Mesenchymal stem cell (in vitro differentiated cells and primary cell): Measurements from ENCODE around the gene SDC1.

Experiments
- DNase-seq: peaks from one replicate; pipeline ENCODE4 v3.0.0-alpha.2; 2013
- H2AFZ ChIP-seq: one replicate; pipeline ENCODE4 v1.6.1; 2013; ENCODE audit warnings: low read depth, mild to moderate bottlenecking, control low read depth, inconsistent platforms, low read length, moderate library complexity
- H2AK5ac ChIP-seq: 2 replicates; pipeline ENCODE4 v1.6.1; 2013; ENCODE audit warnings: low read length, moderate library complexity, mild to moderate bottlenecking, inconsistent platforms; ENCODE audit not compliant: severe bottlenecking
- H2BK120ac ChIP-seq: one replicate; pipeline ENCODE4 v1.6.1; 2013; ENCODE audit warnings: low read depth, mild to moderate bottlenecking, inconsistent platforms, low read length, moderate library complexity
- H2BK12ac ChIP-seq, 2 experiments: one replicate each; pipeline ENCODE4 v1.6.1; 2013; ENCODE audit warnings: inconsistent platforms in 2 of 2, low read length in 2 of 2, mild to moderate bottlenecking in 2 of 2, moderate library complexity in 2 of 2, control low read depth in 1 of 2
- H2BK15ac ChIP-seq: one replicate; pipeline ENCODE4 v1.6.1; 2013; ENCODE audit warnings: mild to moderate bottlenecking, low read depth, inconsistent platforms; ENCODE audit not compliant: poor library complexity, severe bottlenecking
- H2BK5ac ChIP-seq: 2 replicates; pipeline ENCODE4 v1.6.1; 2013; ENCODE audit warnings: low read depth, mild to moderate bottlenecking, low read length, control low read depth, inconsistent platforms; ENCODE audit not compliant: poor library complexity, severe bottlenecking
- H3K14ac ChIP-seq, 2 experiments: one replicate each; pipeline ENCODE4 v1.6.1; 2013; ENCODE audit warnings: inconsistent platforms in 2 of 2, low read length in 2 of 2, control low read depth in 1 of 2, mild to moderate bottlenecking in 1 of 2, moderate library complexity in 1 of 2
- H3K18ac ChIP-seq, 2 experiments: one replicate each; pipeline ENCODE4 v1.6.1; 2013; ENCODE audit warnings: inconsistent platforms in 2 of 2, low read length in 2 of 2, control low read depth in 1 of 2, low read depth in 1 of 2, mild to moderate bottlenecking in 1 of 2
- H3K23ac ChIP-seq, 2 experiments: one replicate each; pipeline ENCODE4 v1.6.1; 2013; ENCODE audit warnings: inconsistent platforms in 2 of 2, low read length in 2 of 2, mild to moderate bottlenecking in 2 of 2, moderate library complexity in 2 of 2, control low read depth in 1 of 2
- H3K27ac ChIP-seq: 2 replicates; pipeline ENCODE4 v1.5.1; 2013; ENCODE audit warnings: mild to moderate bottlenecking, moderate library complexity, low read length, control low read depth, inconsistent platforms; ENCODE audit not compliant: poor library complexity, severe bottlenecking
- H3K27me3 ChIP-seq, 2 experiments: 2 replicates each; pipeline versions ENCODE4 v1.6.1 to v1.7.0; 2013; ENCODE audit warnings: low read length in 2 of 2, mild to moderate bottlenecking in 2 of 2, moderate library complexity in 2 of 2, control low read depth in 1 of 2, inconsistent platforms in 1 of 2; ENCODE audit not compliant: control insufficient read depth in 1 of 2, insufficient read depth in 1 of 2
- H3K36me3 ChIP-seq, 2 experiments: 2 replicates each; pipeline versions ENCODE4 v1.6.1 to v1.7.0; 2013; ENCODE audit warnings: low read length in 2 of 2, control low read depth in 1 of 2, inconsistent platforms in 1 of 2, low read depth in 1 of 2, mild to moderate bottlenecking in 1 of 2; ENCODE audit not compliant: insufficient read depth in 2 of 2, control insufficient read depth in 1 of 2
- H3K4ac ChIP-seq, 2 experiments: one replicate each; pipeline ENCODE4 v1.6.1; 2013; ENCODE audit warnings: inconsistent platforms in 2 of 2, low read length in 2 of 2, mild to moderate bottlenecking in 2 of 2, moderate library complexity in 2 of 2, control low read depth in 1 of 2, low read depth in 1 of 2
- H3K4me1 ChIP-seq: 2 replicates; pipeline ENCODE4 v1.6.1; 2013; ENCODE audit warnings: low read depth, low read length, control low read depth; ENCODE audit not compliant: control insufficient read depth, insufficient read depth
- H3K4me2 ChIP-seq: 2 replicates; pipeline ENCODE4 v1.6.1; 2013; ENCODE audit warnings: low read length, mild to moderate bottlenecking, inconsistent platforms; ENCODE audit not compliant: poor library complexity, severe bottlenecking
- H3K4me3 ChIP-seq, 2 experiments: 2 replicates each; pipeline versions ENCODE4 v1.5.1 to v1.7.0; 2013; ENCODE audit warnings: low read length in 2 of 2, mild to moderate bottlenecking in 2 of 2, control low read depth in 1 of 2, low read depth in 1 of 2; ENCODE audit not compliant: insufficient read depth in 1 of 2
- H3K79me1 ChIP-seq: replicated peaks from 2 replicates; pipeline ENCODE4 v1.6.1; 2013; ENCODE audit warnings: mild to moderate bottlenecking, control low read depth, low read length, inconsistent platforms; ENCODE audit not compliant: poor library complexity, severe bottlenecking
- H3K9ac ChIP-seq: 2 replicates; pipeline ENCODE4 v1.7.0; 2013; ENCODE audit warnings: mild to moderate bottlenecking, low read length, moderate library complexity
- H3K9me3 ChIP-seq: 2 replicates; pipeline ENCODE4 v1.7.0; 2013; ENCODE audit warnings: mild to moderate bottlenecking, low read length; ENCODE audit not compliant: control insufficient read depth
- H4K8ac ChIP-seq: one replicate; pipeline ENCODE4 v1.6.1; 2013; ENCODE audit warnings: inconsistent platforms, mild to moderate bottlenecking, low read length, moderate library complexity
- H4K91ac ChIP-seq: one replicate; pipeline ENCODE4 v1.6.1; 2013; ENCODE audit warnings: mild to moderate bottlenecking, low read length, inconsistent platforms
- WGBS: methylation state at CpG from one replicate; pipeline ENCODE4 v1.1.7; 2013; ENCODE audit warnings: mixed read lengths; 5-methylcytosine and 5-hydroxymethylcytosine counted together

The SDC1 gene

GRCh38 chr2:20177556-20178248 is 47.2 kb downstream of the SDC1 start:
- DNase-seq = no peak
- H2AFZ ChIP-seq = no peak overlapping the region
- H2BK120ac ChIP-seq = no peak overlapping the region
- no peak overlapping the region for H4K8ac ChIP-seq
- no peak overlapping the region for H2BK5ac ChIP-seq
- H3K14ac ChIP-seq = no peak overlapping the region
- H3K4me1 ChIP-seq = peaks cover 23% of the 10 kb centered on the region
- no peak overlapping the region for H3K9ac ChIP-seq
- H4K91ac ChIP-seq = no peak overlapping the region
- no peak overlapping the region for H2BK15ac ChIP-seq
- no peak overlapping the region for H2AK5ac ChIP-seq
- H2BK12ac ChIP-seq = no peak overlapping the region
- no peak overlapping the region for H3K23ac ChIP-seq
- no peak overlapping the region for H3K4me3 ChIP-seq
- no peak overlapping the region for H3K4ac ChIP-seq
- H3K27ac ChIP-seq = no peak overlapping the region
- H3K4me2 ChIP-seq = no peak overlapping the region
- no peaks in the 10 kb centered on the region for H3K79me1 ChIP-seq
- no peak overlapping the region for H3K18ac ChIP-seq
- H3K27me3 ChIP-seq = no peaks in the 10 kb centered on the region
- WGBS = 92% methylated on average over 10 of the region's 10 CpGs
- no peaks in the 10 kb centered on the region for H3K9me3 ChIP-seq
- no peaks in the 10 kb centered on the region for H3K36me3 ChIP-seq

GRCh38 chr2:20176760-20177159 is 48.2 kb downstream of the SDC1 start:
- H3K9me3 ChIP-seq = no peaks in the 10 kb centered on the region
- no peak overlapping the region for H3K14ac ChIP-seq
- no peak overlapping the region for H3K18ac ChIP-seq
- no peak overlapping the region for H4K91ac ChIP-seq
- H3K36me3 ChIP-seq = no peaks in the 10 kb centered on the region
- H2AFZ ChIP-seq = no peak overlapping the region
- H4K8ac ChIP-seq = no peak overlapping the region
- no peak overlapping the region for H2BK120ac ChIP-seq
- no peak overlapping the region for H3K4me3 ChIP-seq
- H3K4ac ChIP-seq = no peak overlapping the region
- DNase-seq = no peak
- 97% methylated on average over 5 of the region's 5 CpGs for WGBS
- no peak overlapping the region for H2BK12ac ChIP-seq
- peaks cover 17% of the 10 kb centered on the region for H3K4me1 ChIP-seq
- no peaks in the 10 kb centered on the region for H3K79me1 ChIP-seq
- H2BK15ac ChIP-seq = no peak overlapping the region
- H3K27ac ChIP-seq = no peak overlapping the region
- no peak overlapping the region for H2AK5ac ChIP-seq
- H3K23ac ChIP-seq = no peak overlapping the region
- H3K9ac ChIP-seq = no peak overlapping the region
- no peak overlapping the region for H2BK5ac ChIP-seq
- no peaks in the 10 kb centered on the region for H3K27me3 ChIP-seq
- H3K4me2 ChIP-seq = no peak overlapping the region

- H2AK5ac ChIP-seq = no peak overlapping the region
- WGBS = 98% methylated on average over 2 of the region's 3 CpGs
- H3K36me3 ChIP-seq = no peaks in the 10 kb centered on the region
- H2BK12ac ChIP-seq = no peak overlapping the region
- no peak overlapping the region for H2BK15ac ChIP-seq
- no peak overlapping the region for H4K91ac ChIP-seq
- H3K9ac ChIP-seq = no peak overlapping the region
- H3K27me3 ChIP-seq = no peaks in the 10 kb centered on the region
- H2AFZ ChIP-seq = no peak overlapping the region
- H2BK120ac ChIP-seq = no peak overlapping the region
- no peak overlapping the region for H3K4me3 ChIP-seq
- no peaks in the 10 kb centered on the region for H3K9me3 ChIP-seq
- H3K4ac ChIP-seq = no peak overlapping the region
- H3K23ac ChIP-seq = no peak overlapping the region
- H3K4me2 ChIP-seq = no peak overlapping the region
- H4K8ac ChIP-seq = no peak overlapping the region
- H3K14ac ChIP-seq = no peak overlapping the region
- no peak overlapping the region for H3K27ac ChIP-seq
- DNase-seq = no peak
- no peak overlapping the region for H2BK5ac ChIP-seq
- H3K79me1 ChIP-seq = no peaks in the 10 kb centered on the region
- no peak overlapping the region for H3K18ac ChIP-seq
- peaks cover 21% of the 10 kb centered on the region for H3K4me1 ChIP-seq
These were observed 49.0 kb downstream of the SDC1 start for GRCh38 chr2:20175931-20176330.

GRCh38 chr2:20175267-20175666 is 49.7 kb downstream of the SDC1 start:
- H2BK12ac ChIP-seq = no peak overlapping the region
- no peak overlapping the region for H3K4me3 ChIP-seq
- H3K9ac ChIP-seq = no peak overlapping the region
- 90% methylated on average over 8 of the region's 8 CpGs for WGBS
- H3K9me3 ChIP-seq = no peaks in the 10 kb centered on the region
- H3K4ac ChIP-seq = no peak overlapping the region
- H4K91ac ChIP-seq = no peak overlapping the region
- no peak for DNase-seq
- H4K8ac ChIP-seq = no peak overlapping the region
- no peak overlapping the region for H2BK15ac ChIP-seq
- H3K4me2 ChIP-seq = no peak overlapping the region
- H3K27me3 ChIP-seq = no peaks in the 10 kb centered on the region
- H2AFZ ChIP-seq = no peak overlapping the region
- peaks cover 24% of the 10 kb centered on the region for H3K4me1 ChIP-seq
- no peaks in the 10 kb centered on the region for H3K79me1 ChIP-seq
- H2BK120ac ChIP-seq = no peak overlapping the region
- H3K27ac ChIP-seq = no peak overlapping the region
- no peaks in the 10 kb centered on the region for H3K36me3 ChIP-seq
- no peak overlapping the region for H3K23ac ChIP-seq
- no peak overlapping the region for H2BK5ac ChIP-seq
- H3K18ac ChIP-seq = no peak overlapping the region
- H2AK5ac ChIP-seq = no peak overlapping the region
- no peak overlapping the region for H3K14ac ChIP-seq
